Tibial nerve (tissue), 3 donors: ENCODE results near the gene NCF4.

ENCODE experiments used
- POLR2A ChIP-seq, 2 donors: fragments of 450-650 bp; IDR thresholded peaks; one replicate each; pipeline ENCODE4 v1.6.1; 2017; ENCODE audit warnings: antibody characterized with exemption in 2 of 2, mild to moderate bottlenecking in 2 of 2, moderate library complexity in 2 of 2
- TF ChIP-seq, protein P1 (sequence below), 5 experiments: fragments of 200-600 bp in 3 of 5; fragments of 450-650 bp in 2 of 5; sonication (generic) in 3 of 5; IDR thresholded peaks; one replicate each; pipeline ENCODE4 v1.5.1; 2016 to 2019; ENCODE audit warnings: antibody characterized with exemption in 5 of 5, mild to moderate bottlenecking in 3 of 5, moderate library complexity in 2 of 5

DNA sequence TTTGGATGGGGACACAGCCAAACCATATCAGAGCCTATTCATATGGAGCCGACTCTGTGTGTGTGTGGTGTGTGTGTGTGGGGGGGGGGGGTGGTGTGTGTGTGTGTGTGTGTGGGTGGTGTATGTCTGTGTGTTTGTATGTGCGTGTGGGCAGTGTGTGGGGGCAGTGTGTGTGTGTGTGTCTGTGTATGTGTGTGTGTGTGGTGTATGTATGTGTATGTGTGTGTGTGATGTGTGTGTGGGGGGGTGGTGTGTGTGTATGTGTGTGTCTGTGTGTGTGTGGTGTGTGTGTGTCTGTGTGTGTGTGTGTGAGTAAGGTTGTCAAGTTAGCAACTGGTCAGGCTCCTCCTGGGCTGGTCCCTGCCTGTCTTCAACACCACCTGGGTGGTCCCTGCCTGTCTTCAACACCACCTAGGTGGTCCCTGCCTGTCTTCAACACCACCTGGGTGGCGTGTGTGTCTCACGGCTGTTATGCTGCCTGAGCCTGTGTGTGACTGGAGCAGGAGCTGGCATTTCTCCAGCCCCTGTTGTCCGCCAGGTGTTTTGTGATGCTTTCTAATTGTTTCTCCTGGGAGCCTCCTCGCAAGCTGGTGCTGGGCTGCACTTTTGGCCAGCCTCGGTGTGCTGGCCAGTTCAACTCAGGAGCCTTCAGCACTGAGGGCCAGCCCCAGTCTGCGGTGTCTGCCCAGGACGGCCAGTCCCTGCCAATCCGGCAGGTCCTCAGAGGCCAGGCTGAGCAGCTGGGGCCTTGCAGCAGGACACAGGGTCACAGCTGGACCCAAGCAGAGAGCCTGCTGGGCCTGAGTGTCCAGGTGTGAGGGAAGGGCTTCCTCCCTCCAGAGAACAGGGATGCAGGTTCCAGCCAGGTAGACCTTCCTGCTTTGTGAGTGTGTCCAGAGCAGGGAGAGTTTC, 22.4 kb upstream of the NCF4 start:
- TF ChIP-seq POLR2A (IDR thresholded peaks at IDR 0.05): no peak
- TF ChIP-seq, protein P1, sequence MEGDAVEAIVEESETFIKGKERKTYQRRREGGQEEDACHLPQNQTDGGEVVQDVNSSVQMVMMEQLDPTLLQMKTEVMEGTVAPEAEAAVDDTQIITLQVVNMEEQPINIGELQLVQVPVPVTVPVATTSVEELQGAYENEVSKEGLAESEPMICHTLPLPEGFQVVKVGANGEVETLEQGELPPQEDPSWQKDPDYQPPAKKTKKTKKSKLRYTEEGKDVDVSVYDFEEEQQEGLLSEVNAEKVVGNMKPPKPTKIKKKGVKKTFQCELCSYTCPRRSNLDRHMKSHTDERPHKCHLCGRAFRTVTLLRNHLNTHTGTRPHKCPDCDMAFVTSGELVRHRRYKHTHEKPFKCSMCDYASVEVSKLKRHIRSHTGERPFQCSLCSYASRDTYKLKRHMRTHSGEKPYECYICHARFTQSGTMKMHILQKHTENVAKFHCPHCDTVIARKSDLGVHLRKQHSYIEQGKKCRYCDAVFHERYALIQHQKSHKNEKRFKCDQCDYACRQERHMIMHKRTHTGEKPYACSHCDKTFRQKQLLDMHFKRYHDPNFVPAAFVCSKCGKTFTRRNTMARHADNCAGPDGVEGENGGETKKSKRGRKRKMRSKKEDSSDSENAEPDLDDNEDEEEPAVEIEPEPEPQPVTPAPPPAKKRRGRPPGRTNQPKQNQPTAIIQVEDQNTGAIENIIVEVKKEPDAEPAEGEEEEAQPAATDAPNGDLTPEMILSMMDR (IDR thresholded peaks at IDR 0.05): no peak
